Stimulated activated CD4-positive, alpha-beta T cell treated with anti-CD3 and anti-CD28 coated beads, Interleukin-4, amount 100 ng/mL, for 1 hour (primary cell): ENCODE results near the gene ASCL1.

Experiments used
- DNase-seq: peaks from one replicate; pipeline ENCODE4 v3.0.0-alpha.2; 2020

Gene ASCL1

DNA sequence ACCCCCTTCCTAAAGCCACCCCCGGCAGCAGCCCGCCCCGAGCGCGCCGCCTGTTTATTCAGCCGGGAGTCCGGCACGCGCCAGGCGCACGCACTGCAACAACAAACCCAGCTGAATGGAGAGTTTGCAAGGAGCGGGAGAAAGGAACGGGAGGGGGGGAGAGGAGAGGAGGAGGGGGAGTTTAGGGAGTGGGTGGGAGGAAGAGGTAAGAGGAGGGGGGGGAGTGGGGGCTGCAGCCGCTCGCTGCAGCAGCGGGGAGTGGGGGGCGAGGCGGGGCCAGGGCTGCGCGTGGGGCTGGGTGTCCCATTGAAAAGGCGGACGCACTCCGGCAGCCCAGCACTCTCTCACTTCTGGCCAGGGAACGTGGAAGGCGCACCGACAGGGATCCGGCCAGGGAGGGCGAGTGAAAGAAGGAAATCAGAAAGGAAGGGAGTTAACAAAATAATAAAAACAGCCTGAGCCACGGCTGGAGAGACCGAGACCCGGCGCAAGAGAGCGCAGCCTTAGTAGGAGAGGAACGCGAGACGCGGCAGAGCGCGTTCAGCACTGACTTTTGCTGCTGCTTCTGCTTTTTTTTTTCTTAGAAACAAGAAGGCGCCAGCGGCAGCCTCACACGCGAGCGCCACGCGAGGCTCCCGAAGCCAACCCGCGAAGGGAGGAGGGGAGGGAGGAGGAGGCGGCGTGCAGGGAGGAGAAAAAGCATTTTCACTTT lies at the start of gene ASCL1:
TSS of gene ASCL1 (plus strand) at position 336 of the 712 bp plus-strand sequence. CDS start 571 bp downstream, outside the sequence.
- DNase-seq: no peak

DNA sequence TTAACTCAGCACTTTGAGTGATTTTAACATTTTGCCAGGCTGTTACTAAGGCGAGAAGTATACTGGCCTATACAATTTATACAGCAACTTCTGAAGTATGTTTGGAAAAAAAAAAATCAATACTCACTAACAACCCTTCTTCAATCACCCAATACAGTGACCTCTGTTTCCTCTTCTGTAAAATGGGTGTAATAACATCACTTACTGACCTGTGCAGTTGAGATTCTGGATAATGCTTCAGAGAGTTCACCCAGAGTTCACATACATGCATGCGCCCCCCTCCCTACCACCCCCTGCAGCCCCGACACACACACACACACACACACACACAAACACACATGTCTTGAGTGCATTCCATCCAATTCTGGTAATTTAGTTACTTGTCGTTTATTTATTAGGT lies 49.6 kb upstream of the ASCL1 start:
- DNase-seq: no peak

DNA sequence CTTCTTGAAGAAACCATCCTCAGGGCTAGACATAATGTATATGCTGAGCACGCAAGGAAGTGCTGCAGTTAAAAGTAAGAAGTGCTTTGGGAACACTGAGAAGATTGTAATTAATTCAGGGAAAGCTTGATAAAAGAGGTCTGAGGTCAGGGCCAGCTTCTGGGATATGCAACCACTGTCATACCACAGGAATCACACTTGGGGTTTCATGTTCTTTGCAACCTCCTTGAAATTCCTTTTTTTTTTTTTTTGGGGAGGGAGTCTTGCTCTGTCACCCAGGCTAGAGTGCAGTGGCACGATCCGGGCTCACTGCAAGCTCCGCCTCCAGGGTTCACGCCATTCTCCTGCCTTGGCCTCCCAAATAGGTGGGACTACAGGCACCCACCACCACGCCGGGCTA lies 47.3 kb upstream of the ASCL1 start:
- DNase-seq: no peak

DNA sequence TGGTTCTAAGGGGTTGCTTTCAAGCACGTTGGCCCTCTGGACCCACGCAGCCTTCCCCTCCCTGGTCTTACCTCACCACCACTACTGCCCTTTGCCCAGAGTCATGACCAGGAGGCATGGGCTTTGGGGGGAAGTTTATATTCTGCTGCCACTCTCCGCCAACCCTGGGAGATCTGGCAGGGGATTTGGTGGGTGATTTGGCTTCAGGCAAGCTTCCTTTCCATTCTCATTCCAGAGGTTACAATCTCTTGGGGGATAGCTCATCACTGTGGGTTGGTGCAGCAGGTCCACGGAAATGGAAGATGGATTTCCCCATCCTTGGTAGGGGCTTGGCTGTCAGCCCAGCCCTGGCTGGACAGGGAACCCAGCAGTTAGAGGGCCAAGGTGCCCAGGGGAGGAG lies 46.7 kb upstream of the ASCL1 start:
- no peak for DNase-seq

DNA sequence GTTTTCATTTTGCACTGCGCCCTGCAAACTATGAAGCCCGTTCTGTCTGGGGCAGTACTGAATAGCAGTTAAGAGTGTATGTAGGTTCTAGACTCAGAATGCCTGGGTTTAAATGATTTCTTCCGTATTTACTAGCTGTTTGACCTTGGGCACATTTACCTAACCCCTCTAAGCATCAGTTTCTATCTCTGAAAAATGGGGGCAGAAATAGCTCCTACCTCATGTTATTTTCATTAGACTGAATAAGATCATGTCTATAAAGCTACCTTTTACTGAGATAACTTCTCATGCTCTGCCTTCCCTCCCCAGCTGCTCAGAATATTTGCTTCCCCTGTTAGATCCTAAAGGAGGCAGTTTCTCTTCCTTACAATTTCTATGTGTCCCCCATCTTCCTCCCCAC lies 46.2 kb upstream of the ASCL1 start:
- DNase-seq: no peak

DNA sequence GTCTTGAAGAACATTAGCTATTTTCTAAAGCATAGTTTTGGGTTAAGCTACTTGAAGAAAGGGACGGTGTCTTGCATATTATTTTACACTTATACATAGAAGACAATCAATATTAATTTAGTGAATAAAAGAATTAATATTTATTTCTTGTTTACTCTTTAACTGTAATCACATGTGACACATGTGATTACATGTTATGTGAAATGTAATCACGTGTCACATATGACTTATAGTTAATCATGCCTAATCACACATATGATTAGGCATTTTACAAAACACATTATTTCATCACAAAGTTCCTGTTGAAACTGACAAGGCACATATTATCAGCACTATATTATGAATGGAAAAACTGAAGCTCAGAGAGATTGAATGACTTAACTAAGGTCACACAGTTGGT lies 45.2 kb upstream of the ASCL1 start:
- DNase-seq: no peak

DNA sequence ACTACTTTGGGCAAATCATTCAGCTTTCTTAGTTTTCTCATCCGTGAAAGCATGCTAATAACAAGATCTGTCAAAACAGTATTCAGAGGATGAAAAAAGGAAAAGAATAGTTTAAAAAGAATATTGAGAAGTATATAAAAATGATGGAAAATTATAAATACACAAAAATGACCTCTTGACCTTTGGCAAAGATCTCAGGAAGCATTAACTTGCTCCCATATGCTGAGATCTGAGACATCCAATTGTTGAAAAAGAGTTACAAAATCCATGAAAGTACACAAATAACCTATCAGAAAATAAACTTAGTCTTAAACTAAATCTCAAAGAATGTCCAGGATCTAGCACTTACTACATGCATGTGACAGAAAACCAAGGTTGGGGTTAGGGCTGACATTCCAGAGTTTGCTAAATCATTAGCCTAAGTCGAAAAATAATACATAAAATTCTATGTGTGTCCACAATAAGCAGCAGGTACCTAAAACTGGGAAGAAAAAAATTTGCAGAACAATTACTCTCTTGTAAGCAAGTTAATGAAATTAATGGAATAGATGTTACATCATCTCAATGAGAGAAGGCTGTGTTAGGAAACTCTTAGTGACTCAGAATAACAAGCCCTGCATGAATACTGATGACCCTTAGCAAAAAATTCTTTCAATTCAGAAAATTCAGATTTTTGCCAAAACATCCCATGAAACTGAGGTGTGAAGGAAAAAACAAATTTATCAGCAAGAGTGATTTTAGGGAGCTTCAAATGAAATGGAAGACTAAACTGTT lies 43.8 kb upstream of the ASCL1 start:
- no peak for DNase-seq

DNA sequence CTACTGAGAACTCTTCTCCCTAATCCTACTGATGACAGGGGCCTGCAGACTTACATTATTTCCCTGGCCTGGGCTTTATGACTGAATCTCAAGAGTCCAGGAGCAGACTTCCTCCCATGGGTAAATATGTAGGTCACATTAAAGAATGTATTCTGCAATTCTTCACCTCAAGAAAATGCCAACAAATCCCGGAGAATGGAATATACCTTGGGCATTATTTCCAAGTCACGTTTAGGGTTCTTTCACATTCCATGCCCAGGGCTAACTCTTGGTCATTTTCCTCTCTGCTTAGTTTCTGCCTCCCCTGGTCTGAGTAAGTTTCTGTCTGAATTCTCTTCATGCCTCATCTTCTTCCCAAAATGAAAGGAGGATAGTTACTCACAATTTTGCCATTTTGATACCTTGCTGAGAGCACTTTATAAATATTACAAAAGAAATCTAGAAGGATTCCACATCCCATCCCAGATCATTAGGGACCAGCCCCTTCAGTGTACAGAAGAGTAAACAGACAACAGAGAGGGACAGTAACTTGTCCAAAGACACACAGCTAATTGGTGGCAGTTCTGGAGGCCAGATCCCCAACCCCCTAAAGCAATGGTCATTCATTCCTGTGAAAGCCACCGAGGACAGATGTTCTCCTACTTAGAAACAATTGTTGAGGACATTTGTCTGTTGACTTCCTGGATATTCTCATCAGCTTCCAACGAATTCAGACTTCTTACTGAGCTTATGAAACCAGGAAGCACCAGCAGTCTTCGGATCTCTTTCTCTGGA lies 41.0 kb upstream of the ASCL1 start:
- DNase-seq: no peak

DNA sequence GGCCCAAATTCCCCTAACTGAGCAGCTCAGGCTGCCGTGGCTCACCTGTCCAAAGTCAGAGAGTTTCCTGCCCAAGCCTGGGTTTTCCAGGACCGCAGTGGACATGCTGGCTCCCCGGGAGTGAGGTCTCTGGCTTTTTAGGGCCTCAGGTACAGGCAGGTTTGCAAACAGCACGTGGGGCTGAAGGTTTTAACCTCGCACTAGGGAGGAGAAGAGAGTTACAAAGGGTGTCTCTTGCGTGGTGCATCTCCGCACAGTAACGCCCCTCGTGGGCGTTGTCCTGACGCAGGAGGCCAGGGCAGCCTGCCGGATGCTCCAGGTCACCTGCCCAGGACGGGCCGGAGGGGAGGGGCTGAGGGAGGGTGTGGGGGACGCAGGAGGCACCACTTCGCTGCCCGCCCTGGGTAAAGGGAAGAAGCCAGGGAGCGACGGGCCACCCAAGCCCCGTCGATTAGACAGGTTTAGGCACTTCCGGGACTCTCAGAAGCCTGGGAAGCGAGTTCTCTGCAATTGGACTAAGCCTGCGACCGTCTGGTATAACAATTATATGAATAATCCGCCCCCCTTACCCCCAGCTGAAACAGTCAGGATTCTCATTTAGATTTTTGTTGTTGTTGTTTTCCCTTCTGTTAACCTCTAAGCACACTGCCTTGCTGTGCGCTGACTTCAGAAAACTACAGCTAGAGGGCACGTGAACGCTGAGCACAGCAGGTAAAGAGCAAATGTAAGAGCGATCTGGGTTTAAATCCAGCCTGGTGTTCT lies 40.3 kb upstream of the ASCL1 start, which contains the start of gene PAH:
TSS of gene PAH (minus strand) at position 219 of the 762 bp plus-strand sequence. CDS start at position 105, 114 bp downstream.
- DNase-seq: peak; percentile 6

DNA sequence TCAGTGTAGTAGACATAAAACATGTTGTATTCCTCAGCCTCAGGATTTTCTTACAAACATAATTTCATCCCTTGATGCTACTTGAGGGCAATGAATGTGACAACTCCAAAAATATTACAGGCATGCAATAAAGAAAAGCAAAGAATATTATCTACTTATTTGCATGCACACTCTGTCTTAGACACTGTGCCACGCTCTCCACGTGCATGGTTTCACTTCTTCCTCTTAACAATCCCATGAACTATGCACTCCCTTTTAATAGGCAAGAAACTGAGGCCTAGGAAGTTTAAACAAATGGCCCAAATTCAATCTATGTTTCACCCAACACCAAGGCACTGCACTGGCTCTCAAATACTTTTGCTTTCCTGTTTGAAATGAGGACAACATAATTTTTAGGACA lies 38.6 kb upstream of the ASCL1 start:
- no peak for DNase-seq

DNA sequence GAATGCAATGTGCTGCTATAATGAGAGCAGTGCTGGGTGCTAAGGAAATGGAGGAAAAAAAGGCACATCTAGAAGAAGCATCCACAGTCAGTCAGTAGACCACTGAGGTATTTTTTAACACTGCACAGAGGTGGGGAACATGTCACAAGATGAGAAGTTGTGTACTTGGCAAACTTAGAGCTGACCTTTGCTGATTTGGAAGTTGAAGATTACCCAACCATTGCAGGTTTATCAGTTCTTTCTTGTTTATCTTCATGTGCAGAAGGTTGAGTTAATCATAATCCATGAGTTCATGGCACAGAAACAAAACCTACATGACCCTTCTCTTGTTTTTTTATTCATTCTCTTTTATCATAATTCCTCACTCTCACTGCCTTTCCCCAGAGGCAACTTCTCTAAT lies 37.2 kb upstream of the ASCL1 start:
- DNase-seq: no peak

DNA sequence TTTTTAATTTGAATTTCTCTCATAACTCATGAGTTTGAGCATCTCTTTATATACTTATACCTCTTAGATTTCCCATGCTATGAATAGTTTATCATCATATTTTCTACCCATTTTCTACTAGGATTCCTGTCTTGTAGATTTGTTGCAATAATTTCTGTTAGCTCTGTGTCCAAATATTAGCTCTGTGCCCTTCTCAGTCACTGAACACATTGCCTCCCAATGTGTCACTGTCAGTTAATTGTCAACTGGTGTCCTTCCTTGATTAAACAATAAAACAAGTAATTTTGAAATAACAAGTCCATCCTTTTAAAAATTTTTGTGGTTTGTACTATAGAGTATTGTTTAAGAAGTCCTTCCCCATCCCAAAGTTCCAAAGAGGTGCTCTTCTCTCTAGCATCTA lies 36.2 kb upstream of the ASCL1 start:
- no peak for DNase-seq

DNA sequence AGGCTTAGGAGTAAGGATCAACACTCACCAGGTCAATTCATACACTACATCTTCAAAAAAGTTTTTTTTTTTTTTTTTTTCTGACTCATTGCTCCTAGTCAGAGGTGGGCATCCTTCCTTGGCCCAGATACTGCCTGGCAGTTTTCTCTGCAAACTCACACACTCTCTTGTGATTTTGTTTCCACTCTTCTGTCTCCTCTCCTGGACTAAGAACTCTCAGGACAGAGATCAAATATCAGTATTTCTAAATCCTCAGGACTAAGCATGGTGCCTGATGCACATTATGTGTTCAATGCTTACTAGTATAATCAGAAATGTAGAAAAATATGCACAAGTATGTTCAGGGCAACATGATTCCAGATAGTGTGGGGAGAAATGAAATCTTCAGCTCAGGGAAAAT lies 30.3 kb upstream of the ASCL1 start:
- no peak for DNase-seq

DNA sequence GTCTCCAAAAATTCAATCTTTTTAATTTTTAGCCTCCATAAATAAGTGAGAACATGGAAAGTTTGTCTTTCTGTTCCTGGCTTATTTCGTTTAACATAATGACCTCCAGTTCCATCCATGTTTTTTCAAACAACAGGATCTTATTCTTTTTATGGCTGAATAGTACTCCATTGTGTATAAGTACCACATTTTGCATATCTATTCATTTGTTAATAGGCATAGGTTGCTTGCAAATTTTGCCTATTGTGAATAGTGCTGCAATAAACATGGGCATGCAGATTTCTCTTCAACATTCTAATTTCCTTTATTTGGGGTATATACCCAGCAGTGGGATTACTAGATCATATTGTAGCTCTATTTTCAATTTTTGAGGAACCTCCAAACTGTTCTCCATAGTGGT lies 24.3 kb upstream of the ASCL1 start:
- no peak for DNase-seq

DNA sequence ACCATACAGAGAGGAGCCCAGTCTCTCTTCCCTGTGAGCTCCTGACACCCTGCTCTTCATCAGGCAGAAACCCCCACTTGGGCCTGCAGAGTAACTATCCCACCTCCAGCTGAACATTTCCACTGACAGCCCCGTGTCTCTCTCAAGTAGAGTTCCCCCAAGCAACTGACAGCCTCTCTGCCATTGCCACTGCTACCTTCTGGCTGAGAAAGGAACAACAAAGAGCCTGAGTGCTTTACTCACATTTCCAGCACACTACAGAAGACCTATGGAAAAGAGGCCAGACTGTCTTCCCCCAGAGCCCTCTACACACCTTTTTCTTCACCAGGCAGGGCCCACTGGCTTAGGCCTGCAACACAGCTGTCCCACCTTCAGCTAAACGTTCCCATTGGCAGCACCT lies 18.4 kb upstream of the ASCL1 start:
- no peak for DNase-seq

DNA sequence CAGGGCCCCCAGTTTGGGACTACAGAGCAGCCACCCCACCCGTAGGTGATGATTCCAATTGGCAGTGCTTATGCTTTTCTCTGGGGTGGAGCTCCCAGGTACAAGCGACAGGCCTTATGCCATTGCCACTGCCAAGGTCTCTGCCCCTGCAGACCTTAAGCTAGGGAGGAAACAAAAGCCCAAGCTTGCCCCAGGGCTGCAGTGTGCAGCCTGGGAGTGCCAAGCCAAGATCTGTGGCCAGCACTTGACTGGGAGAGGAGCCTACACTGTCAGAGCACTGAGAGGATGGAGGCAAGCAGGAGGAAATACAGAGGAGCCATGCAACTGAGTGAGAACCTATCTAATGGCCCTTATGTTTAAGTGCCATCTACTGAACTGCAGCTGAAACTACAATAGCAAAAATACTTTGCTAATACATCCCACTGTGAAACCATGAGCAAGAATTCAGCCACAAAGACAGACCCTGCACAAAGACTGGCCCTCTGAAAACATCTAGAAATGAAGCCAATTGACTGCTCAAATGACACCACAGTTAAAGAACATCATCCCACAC lies 17.7 kb upstream of the ASCL1 start:
- DNase-seq: no peak

DNA sequence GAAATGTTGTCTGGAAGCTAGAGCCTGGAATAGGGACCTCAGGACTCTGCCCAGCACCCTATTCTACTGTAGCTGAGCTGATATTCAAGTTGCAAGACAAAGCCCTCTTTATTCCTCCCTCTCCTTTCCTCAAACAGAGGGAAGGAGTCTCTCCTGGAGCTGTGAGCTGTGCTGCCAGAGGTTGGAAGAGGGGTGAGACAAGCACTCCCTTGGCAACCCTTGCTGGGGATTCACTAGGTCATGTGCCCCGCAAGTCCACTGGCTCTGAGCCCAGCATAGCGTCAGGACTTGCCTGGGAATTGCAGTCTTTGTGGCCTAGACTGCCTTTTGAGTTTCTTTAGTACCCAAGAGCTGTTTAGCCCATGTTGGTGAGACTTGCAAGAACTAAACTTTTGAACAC lies 11.4 kb upstream of the ASCL1 start:
- no peak for DNase-seq

DNA sequence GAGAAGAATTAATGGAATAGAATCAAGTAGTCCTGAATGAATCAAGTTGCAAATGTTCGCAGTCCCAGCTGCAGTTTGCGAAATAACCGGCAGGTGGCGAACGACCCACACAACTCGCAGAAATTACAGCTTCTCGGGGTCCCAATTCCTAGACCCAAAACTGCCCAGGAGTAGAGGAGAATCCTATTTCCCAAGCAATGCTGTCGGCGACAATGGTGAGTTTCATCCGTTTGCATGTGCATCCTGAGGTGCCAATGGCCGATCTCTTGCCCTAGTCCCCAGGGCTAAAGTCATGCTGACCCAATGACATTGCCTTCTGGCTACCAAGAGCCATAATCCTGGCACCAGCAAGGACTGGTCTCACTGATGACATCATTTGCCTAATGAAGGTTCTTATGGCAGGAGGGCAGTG lies 8.5 kb upstream of the ASCL1 start:
- peak; percentile 60 for DNase-seq

DNA sequence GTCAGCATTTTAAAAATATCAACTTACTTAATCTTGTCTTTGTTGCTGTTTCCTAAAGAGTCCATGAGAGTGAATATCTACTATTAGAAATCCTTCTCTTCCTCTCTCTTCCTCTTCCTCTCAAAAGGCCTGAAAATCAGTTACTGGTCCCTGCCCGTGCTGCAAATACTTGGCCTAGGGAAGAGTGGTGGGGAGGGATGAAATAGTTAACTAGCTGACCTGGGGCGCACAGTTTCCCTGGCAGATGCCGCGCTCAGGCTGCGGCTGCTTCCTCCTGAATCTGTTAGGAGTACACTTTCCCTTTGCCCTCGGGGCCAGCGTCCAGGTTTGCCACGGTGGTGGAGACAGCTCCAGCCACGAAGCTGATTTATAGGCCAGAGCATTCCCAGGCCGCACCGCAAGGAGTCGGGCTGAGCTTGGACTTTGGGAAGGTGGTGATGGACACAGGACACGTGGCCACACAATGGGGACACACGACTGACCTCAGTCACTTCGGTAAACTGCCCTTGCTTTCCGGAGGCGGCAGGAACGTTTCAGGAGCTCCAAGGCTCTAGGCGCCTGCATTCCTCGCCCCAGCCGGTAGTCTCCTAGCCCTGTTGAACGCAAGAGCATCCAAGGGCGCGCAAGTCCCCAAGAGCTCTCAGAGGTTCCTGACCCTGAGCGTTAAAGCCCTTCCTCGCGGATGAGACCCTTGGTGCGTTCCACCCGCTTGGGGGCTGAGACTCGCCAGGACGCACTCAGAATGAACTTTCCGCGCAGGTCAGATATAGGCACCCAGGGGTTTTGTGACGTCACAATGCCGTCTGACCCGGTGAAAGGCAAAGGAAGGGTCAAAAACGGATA lies 7.1 kb upstream of the ASCL1 start:
- DNase-seq: no peak

DNA sequence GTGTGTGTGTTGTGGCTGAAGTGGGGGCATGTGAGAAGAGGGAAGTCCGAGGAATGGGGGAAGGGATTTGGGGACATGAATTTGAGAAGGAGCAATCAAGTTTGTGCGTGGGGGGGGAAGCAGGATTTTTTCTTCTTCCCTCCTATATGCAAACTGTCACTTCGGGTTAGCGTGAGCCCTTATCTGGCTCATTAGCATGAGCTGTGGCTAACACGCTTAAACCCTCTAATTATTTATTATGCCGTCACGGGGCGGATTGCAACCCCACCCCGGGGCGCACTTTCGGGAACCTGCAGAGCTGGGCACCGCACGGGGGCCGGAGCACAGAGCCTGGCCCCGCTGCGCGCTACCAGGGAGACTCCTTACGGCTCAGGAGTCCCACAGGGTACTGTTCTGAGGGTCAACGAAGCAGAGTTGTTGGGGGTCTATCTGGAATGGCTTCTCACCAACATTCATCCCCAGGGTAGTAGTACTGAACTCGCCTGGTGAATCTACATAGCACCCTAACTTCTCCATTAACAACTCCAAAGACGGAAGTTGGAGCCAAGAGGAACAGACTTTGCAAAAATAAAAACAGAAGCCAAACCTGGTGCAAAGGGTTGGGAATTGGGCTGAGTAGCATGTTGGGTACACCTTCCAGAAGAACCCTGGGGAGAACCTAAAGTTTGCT lies 6.4 kb upstream of the ASCL1 start:
- DNase-seq: no peak

DNA sequence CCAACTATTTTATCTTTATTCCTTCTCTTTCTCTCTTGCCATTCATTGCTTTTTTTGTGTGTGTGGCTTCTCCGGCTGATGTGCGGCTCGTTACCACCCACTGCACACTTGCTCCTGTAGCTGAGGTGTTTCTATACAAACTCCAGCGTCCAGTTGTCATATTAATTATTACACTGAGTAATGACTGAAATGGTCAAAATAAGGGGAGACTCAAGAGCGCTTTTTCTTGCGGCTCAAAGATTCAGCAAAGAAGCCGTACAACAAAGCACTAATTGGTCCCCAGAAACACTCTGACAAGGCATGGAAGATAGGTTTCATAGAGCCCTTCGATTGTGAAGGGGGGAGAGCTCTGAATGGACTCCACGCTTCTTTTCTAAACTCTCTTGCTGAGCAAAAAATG lies 5.6 kb upstream of the ASCL1 start:
- DNase-seq: no peak
